Measurements from ENCODE around the gene RPL31. TPM values are rescaled to one million over a fixed set of nuclear protein-coding genes. Genes with fewer than 3 reads are reported as not detected.

The RPL31 gene
- total RNA-seq, 1 donor from 2014 or later = 1,122 TPM

- Histone ChIP-seq H3K36me3 (peaks cover 0 to 4% of the 10 kb centered on the region in 2 donors), H3K27me3 (no peaks in the 10 kb centered on the region), H3K4me3 (no peak overlapping the region), H3K9me3 (no peaks in the 10 kb centered on the region), H3K4me1 (peaks cover 4% of the 10 kb centered on the region), H3K27ac (no peak overlapping the region)
- TF ChIP-seq POLR2A (IDR thresholded peaks at IDR 0.05) (no peak), POLR2AphosphoS5 (IDR thresholded peaks at IDR 0.05; ENCODE audit: insufficient read depth in 1 of 2, low read depth in 1 of 2) (no peak)
- TF ChIP-seq, protein P1, sequence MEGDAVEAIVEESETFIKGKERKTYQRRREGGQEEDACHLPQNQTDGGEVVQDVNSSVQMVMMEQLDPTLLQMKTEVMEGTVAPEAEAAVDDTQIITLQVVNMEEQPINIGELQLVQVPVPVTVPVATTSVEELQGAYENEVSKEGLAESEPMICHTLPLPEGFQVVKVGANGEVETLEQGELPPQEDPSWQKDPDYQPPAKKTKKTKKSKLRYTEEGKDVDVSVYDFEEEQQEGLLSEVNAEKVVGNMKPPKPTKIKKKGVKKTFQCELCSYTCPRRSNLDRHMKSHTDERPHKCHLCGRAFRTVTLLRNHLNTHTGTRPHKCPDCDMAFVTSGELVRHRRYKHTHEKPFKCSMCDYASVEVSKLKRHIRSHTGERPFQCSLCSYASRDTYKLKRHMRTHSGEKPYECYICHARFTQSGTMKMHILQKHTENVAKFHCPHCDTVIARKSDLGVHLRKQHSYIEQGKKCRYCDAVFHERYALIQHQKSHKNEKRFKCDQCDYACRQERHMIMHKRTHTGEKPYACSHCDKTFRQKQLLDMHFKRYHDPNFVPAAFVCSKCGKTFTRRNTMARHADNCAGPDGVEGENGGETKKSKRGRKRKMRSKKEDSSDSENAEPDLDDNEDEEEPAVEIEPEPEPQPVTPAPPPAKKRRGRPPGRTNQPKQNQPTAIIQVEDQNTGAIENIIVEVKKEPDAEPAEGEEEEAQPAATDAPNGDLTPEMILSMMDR (IDR thresholded peaks at IDR 0.05) = no peak
- intact Hi-C loops (cut with DNase I) = no loop called here
- DNase-seq (ENCODE audit: extremely low spot score in 2 of 2) = no peak
Measured at GRCh38 chr2:100967716-100968115, 34.4 kb upstream of the RPL31 start.

DNA sequence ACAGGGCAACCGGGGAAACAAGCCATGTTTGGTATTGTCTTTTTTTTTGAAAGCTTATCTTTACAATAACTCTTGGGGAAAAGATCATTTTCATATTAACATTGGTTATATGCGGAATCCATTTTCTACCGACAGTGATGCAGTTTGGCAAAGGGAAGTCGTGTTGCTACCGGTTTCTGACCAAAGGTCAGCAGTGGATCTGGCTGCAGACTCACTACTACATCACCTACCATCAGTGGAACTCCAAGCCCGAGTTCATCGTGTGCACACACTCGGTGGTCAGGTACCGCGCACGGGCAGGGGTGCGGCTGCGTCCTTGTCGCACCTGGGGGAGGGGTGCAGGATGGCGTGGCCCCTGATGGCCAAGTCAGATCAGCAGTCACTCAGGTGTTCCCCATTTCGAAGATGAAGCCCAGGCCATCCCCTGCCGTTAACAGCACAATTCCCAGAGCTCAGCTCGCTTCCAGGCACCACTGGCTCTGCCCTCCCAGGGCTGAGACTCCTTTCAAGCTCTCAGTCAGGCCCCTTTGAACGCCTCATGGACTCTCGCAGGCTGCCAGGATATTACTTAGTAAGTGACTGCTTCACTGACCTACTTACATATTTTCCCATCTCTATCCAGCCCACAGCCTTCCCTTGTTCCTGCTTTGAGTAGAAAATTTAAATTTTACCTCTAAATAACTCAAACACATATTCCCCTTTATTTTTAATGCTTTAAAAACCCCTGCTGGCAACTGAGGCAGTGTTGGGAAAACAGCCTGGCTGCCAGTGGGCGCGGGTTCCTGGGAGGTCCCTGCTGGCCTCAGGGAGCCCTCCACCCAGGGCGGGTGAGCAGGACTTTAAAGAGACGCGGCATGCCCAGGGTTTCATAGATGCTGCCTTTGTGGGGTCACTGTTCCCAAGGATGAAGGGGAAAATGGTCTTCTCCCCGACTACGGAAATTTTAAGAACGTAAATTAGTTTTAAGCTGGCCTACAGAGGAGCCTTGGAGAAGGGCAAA is 33.6 kb upstream of the RPL31 start:
- H3K9me3 ChIP-seq = no peaks in the 10 kb centered on the region
- H3K4me1 ChIP-seq = no peaks in the 10 kb centered on the region
- H3K27me3 ChIP-seq = no peaks in the 10 kb centered on the region
- intact Hi-C loops (cut with DNase I) = no loop called here
- H3K36me3 ChIP-seq = peaks cover 0 to 4% of the 10 kb centered on the region in 2 donors
- H3K4me3 ChIP-seq = no peak overlapping the region
- DNase-seq (ENCODE audit: extremely low spot score in 2 of 2) = no peak
- no peak overlapping the region for H3K27ac ChIP-seq
- TF ChIP-seq POLR2A (IDR thresholded peaks at IDR 0.05) (no peak), POLR2AphosphoS5 (IDR thresholded peaks at IDR 0.05; ENCODE audit: insufficient read depth in 1 of 2, low read depth in 1 of 2) (no peak)
- TF ChIP-seq, protein P1 (IDR thresholded peaks at IDR 0.05) = no peak

- intact Hi-C loops (cut with DNase I) = no loop called here
- no peak overlapping the region for H3K4me3 ChIP-seq
- no peaks in the 10 kb centered on the region for H3K4me1 ChIP-seq
- TF ChIP-seq POLR2AphosphoS5 (IDR thresholded peaks at IDR 0.05; ENCODE audit: insufficient read depth in 1 of 2, low read depth in 1 of 2) (no peak), POLR2A (IDR thresholded peaks at IDR 0.05) (no peak)
- TF ChIP-seq, protein P1 (IDR thresholded peaks at IDR 0.05) = no peak
- H3K9me3 ChIP-seq = no peaks in the 10 kb centered on the region
- H3K27me3 ChIP-seq = no peaks in the 10 kb centered on the region
- peaks cover 0 to 7% of the 10 kb centered on the region in 2 donors for H3K36me3 ChIP-seq
- no peak for DNase-seq (ENCODE audit: extremely low spot score in 2 of 2)
- no peak overlapping the region for H3K27ac ChIP-seq
Measured at GRCh38 chr2:100969998-100970397, 32.1 kb upstream of the RPL31 start.

DNA sequence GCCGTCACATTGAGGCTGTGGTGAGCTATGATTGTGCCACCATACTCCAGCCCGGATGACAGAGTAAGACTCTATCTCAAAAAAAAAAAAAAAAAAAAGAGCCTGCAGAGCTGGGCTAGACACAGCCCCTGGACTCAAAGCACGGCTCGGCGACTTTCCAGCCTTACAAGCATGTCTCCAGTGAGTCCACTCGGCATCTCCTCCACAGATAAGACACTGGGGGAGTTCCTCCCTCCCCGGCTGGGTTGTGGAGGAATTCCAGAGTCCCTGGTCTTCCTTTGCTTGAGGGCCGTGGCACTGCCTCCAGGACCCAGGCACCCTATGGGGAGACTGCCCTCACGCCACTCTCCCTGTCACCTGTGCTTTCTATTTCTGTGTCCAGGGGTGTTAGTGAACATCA is 30.9 kb upstream of the RPL31 start:
- H3K9me3 ChIP-seq = no peaks in the 10 kb centered on the region
- TF ChIP-seq POLR2A (IDR thresholded peaks at IDR 0.05) (no peak), POLR2AphosphoS5 (IDR thresholded peaks at IDR 0.05; ENCODE audit: insufficient read depth in 1 of 2, low read depth in 1 of 2) (no peak)
- TF ChIP-seq, protein P1 (IDR thresholded peaks at IDR 0.05) = no peak
- no peak overlapping the region for H3K27ac ChIP-seq
- intact Hi-C loops (cut with DNase I) = no loop called here
- DNase-seq (ENCODE audit: extremely low spot score in 2 of 2) = no peak
- no peaks in the 10 kb centered on the region for H3K27me3 ChIP-seq
- peaks cover 0 to 9% of the 10 kb centered on the region in 2 donors for H3K36me3 ChIP-seq
- H3K4me1 ChIP-seq = no peaks in the 10 kb centered on the region
- H3K4me3 ChIP-seq = no peak overlapping the region

DNA sequence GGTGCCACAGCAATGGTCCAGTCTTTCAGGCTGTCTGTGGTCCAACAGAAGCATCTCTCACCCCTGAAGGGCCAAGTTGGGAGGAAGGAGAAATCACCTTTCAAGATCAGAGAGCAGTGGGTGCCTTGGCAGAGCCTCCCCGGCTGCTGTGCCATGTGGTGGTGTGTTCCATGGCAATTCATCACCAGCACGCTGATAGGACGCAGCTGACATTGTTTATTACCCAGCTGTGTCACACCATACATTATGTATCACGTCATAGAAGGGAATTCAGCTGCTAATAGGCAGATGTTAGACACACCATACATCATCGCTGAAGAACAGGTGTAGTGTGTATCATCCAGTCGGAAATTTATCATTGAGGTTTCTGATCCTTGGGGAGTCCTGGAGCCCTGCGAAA is 29.6 kb upstream of the RPL31 start:
- Histone ChIP-seq H3K4me1 (no peaks in the 10 kb centered on the region), H3K36me3 (peaks cover 0 to 9% of the 10 kb centered on the region in 2 donors), H3K27me3 (no peaks in the 10 kb centered on the region), H3K27ac (no peak overlapping the region), H3K4me3 (no peak overlapping the region), H3K9me3 (no peaks in the 10 kb centered on the region)
- intact Hi-C loops (cut with DNase I) = no loop called here
- no peak for DNase-seq (ENCODE audit: extremely low spot score in 2 of 2)
- TF ChIP-seq, protein P1 (IDR thresholded peaks at IDR 0.05) = no peak
